BLaER1 treated with 17β-estradiol and CSF1 and Interleukin-3, amounts not matched to agents 10 nM and 100 nM (cell line): ENCODE results near the gene DFFB.
A peak's percentile ranks its signal among the peaks of the same experiment; 100 is the strongest.
"Not testable (repeated sequence)": the region's sequence is repeated elsewhere in the genome, so short reads cannot be mapped to it uniquely, and the experiment has no call there.

Source experiments
- H3K27ac ChIP-seq, 11 experiments: shearing (Covaris generic); formaldehyde crosslinking; 2 replicates each; pipeline ENCODE4 v1.8.1; 2022
- H3K27me3 ChIP-seq, 11 experiments: shearing (Covaris generic); formaldehyde crosslinking; 2 replicates each; pipeline ENCODE4 v1.8.1; 2022
- H3K36me3 ChIP-seq, 11 experiments: shearing (Covaris generic); formaldehyde crosslinking; 2 replicates each; pipeline ENCODE4 v1.8.1; 2022
- H3K4me1 ChIP-seq, 10 experiments: shearing (Covaris generic); formaldehyde crosslinking; 2 replicates each; pipeline ENCODE4 v1.8.1; 2022
- H3K4me2 ChIP-seq, 11 experiments: shearing (Covaris generic); formaldehyde crosslinking; 2 replicates each; pipeline ENCODE4 v1.8.1; 2022
- H3K4me3 ChIP-seq, 10 experiments: shearing (Covaris generic); formaldehyde crosslinking; 2 replicates each; pipeline ENCODE4 v1.8.1; 2022
- H3K9ac ChIP-seq, 11 experiments: shearing (Covaris generic); formaldehyde crosslinking; 2 replicates each; pipeline ENCODE4 v1.8.1; 2022
- H3K9me3 ChIP-seq, 11 experiments: shearing (Covaris generic); formaldehyde crosslinking; replicated peaks in 1 of 11; 2 replicates each; pipeline ENCODE4 v1.8.1; 2022
- H4K20me1 ChIP-seq, 11 experiments: shearing (Covaris generic); formaldehyde crosslinking; 2 replicates each; pipeline ENCODE4 v1.8.1; 2022
- Cebpa-rat ChIP-seq, 11 experiments: shearing (Covaris generic); IDR thresholded peaks; 2 replicates each; pipeline ENCODE4 v1.8.1; 2022

Gene DFFB, protein sequence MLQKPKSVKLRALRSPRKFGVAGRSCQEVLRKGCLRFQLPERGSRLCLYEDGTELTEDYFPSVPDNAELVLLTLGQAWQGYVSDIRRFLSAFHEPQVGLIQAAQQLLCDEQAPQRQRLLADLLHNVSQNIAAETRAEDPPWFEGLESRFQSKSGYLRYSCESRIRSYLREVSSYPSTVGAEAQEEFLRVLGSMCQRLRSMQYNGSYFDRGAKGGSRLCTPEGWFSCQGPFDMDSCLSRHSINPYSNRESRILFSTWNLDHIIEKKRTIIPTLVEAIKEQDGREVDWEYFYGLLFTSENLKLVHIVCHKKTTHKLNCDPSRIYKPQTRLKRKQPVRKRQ

GRCh38 chr1:3856923-3857790 lies at the start of gene DFFB, which contains the start of gene CEP104:
Gene DFFB, plus strand, starts transcription at chr1:3857476. Its CDS starts 128 bp downstream, at chr1:3857604.
Gene CEP104, minus strand, starts transcription at chr1:3857211. Its CDS starts 4,804 bp downstream, at chr1:3852407.
- no peak for TF ChIP-seq Cebpa-rat (IDR thresholded peaks at IDR 0.05)
- H3K4me1 ChIP-seq = peaks cover 24 to 35% (median 27%) of the 10 kb centered on the region in 10 experiments
- H3K4me2 ChIP-seq = peak within 1 kb of the TSS; percentile 90 to 99 (median 97)
- peak within 1 kb of the TSS; percentile 70 to 91 (median 80) for H3K4me3 ChIP-seq
- H3K9ac ChIP-seq = peak within 1 kb of the TSS; percentile 74 to 90 (median 85)
- no peaks in the 10 kb centered on the region; a peak in 1 of 22 replicates for H3K9me3 ChIP-seq
- peaks cover 0 to 20% (median 10%) of the 10 kb centered on the region in 11 experiments; a peak in 14 of 22 replicates for H3K36me3 ChIP-seq
- H3K27ac ChIP-seq = peak within 1 kb of the TSS; percentile 73 to 86 (median 81)
- H4K20me1 ChIP-seq = peaks cover 29 to 68% (median 36%) of the 10 kb centered on the region in 11 experiments; a peak in 19 of 22 replicates
- H3K27me3 ChIP-seq = no peaks in the 10 kb centered on the region

DNA sequence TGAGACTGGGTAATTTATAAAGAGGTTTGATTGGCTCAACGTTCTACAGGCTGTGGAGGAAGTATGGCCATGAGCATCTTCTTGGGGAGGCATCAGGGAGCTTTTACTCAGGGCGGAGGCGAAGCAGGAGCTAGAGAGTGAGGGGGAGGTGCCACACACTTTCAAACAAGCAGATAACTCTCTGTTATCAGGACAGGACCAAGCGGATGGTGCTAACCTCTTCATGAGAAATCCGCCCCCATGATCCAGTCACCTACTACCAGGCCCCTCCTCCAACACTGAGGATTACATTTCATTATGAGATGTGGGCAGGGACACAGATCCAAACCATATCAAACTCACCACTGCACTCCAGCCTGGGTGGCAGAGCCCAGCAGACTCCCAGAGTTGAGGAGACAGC lies 49.5 kb upstream of the DFFB start:
- no peak overlapping the region for H3K4me2 ChIP-seq
- no peaks in the 10 kb centered on the region; a peak in 1 of 22 replicates for H3K36me3 ChIP-seq

DNA sequence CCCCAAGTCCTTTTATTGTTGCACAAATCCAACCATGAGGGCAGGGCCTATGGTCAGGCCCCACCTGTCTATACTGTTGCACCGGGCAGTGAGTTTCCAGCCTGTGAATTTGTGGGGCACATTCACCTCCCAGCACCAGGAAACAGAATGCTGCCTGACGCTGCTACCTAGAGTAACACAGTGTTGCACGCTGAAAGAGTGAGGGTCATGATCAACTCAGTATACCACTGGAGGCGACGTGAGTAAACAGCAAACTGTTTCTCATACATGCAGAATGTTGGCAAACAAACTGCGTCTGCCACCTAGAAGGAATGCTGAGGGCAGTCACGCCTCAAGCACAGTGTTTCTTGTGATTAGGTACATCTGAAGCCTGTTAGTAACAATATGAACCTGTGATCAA lies 47.6 kb upstream of the DFFB start:
- Histone ChIP-seq H3K4me2 (no peak overlapping the region), H3K27ac (no peak overlapping the region), H3K27me3 (no peaks in the 10 kb centered on the region), H3K9me3 (peaks cover 12 to 30% (median 25%) of the 10 kb centered on the region in 11 experiments), H3K4me1 (no peaks in the 10 kb centered on the region), H3K4me3 (no peak overlapping the region), H3K9ac (no peak overlapping the region), H3K36me3 (peaks cover 2 to 11% (median 8%) of the 10 kb centered on the region in 11 experiments; a peak in 21 of 22 replicates), H4K20me1 (peaks cover 0 to 4% (median 0%) of the 10 kb centered on the region in 11 experiments; a peak in 1 of 22 replicates)
- TF ChIP-seq Cebpa-rat (IDR thresholded peaks at IDR 0.05) = no peak

More for the DNA sequence above, 49.5 kb upstream of the DFFB start:
- Histone ChIP-seq H3K4me3 (no peak overlapping the region), H4K20me1 (no peaks in the 10 kb centered on the region), H3K9me3 (peaks cover 12 to 30% (median 25%) of the 10 kb centered on the region in 11 experiments), H3K9ac (no peak overlapping the region), H3K27ac (no peak overlapping the region), H3K27me3 (no peaks in the 10 kb centered on the region), H3K4me1 (no peaks in the 10 kb centered on the region)
- TF ChIP-seq Cebpa-rat (IDR thresholded peaks at IDR 0.05) = no peak

DNA sequence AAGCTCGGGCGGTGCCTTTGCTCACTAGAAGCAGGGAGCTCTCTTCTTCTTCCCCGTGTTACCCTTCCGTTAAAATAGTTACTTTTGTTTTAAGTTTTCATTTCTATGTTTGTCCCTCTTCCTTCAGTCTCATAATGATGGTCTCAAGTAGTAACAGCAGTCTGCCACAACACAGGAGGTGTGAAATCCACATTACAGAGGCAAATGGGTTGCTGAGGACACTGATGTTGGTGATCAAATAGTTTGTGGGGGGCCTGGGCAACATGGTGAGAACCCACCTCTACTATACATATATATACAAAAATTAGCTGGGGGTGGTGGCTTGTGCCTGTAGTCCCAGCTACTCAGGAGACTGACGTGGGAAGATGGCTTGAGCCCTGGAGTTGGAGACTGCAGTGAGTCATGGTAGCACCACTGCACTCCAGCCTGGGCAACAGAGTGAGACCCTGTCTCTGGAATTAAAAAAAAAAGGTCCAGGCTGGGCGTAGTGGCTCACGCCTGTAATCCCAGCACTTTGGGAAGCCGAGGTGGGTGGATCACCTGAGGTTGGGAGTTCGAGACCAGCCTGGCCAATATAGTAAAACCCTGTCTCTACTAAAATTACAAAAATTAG lies 47.0 kb upstream of the DFFB start:
- Histone ChIP-seq H3K36me3 (peaks cover 8 to 17% (median 14%) of the 10 kb centered on the region in 11 experiments), H3K9me3 (peaks cover 12 to 30% (median 25%) of the 10 kb centered on the region in 11 experiments)
- not testable (repeated sequence) for H3K4me1 ChIP-seq, H4K20me1 ChIP-seq, H3K4me3 ChIP-seq, H3K4me2 ChIP-seq, H3K9ac ChIP-seq, H3K27me3 ChIP-seq, H3K27ac ChIP-seq

GRCh38 chr1:3811595-3811911 lies 45.7 kb upstream of the DFFB start:
- Histone ChIP-seq H3K27ac (no peak overlapping the region), H3K9ac (no peak overlapping the region), H3K4me2 (no peak overlapping the region), H3K4me3 (no peak overlapping the region), H3K4me1 (peaks cover 0 to 12% (median 0%) of the 10 kb centered on the region in 10 experiments; a peak in 3 of 20 replicates), H4K20me1 (peaks cover 0 to 17% (median 0%) of the 10 kb centered on the region in 11 experiments; a peak in 3 of 22 replicates), H3K27me3 (no peaks in the 10 kb centered on the region), H3K36me3 (peaks cover 10 to 28% (median 26%) of the 10 kb centered on the region in 11 experiments), H3K9me3 (peaks cover 12 to 22% (median 20%) of the 10 kb centered on the region in 11 experiments)
- no peak for TF ChIP-seq Cebpa-rat (IDR thresholded peaks at IDR 0.05)

- Histone ChIP-seq H4K20me1 (peaks cover 0 to 32% (median 0%) of the 10 kb centered on the region in 11 experiments; a peak in 3 of 22 replicates), H3K9ac (no peak overlapping the region), H3K4me2 (no peak overlapping the region), H3K9me3 (no peaks in the 10 kb centered on the region), H3K4me3 (no peak overlapping the region), H3K36me3 (peaks cover 10 to 34% (median 27%) of the 10 kb centered on the region in 11 experiments), H3K27ac (no peak overlapping the region), H3K27me3 (no peaks in the 10 kb centered on the region), H3K4me1 (peaks cover 0 to 12% (median 0%) of the 10 kb centered on the region in 10 experiments; a peak in 3 of 20 replicates)
- TF ChIP-seq Cebpa-rat (IDR thresholded peaks at IDR 0.05) = no peak
These were observed 43.2 kb upstream of the DFFB start for GRCh38 chr1:3814065-3814464.

GRCh38 chr1:3814771-3815561 lies 42.3 kb upstream of the DFFB start:
- H3K9ac ChIP-seq = no peak overlapping the region; a peak in 1 of 22 replicates
- H3K27me3 ChIP-seq = no peaks in the 10 kb centered on the region
- no peak for TF ChIP-seq Cebpa-rat (IDR thresholded peaks at IDR 0.05)
- no peak overlapping the region for H3K4me2 ChIP-seq
- H3K4me1 ChIP-seq = peaks cover 0 to 13% (median 4%) of the 10 kb centered on the region in 10 experiments; a peak in 14 of 20 replicates
- H3K9me3 ChIP-seq = no peaks in the 10 kb centered on the region
- H4K20me1 ChIP-seq = peaks cover 0 to 32% (median 0%) of the 10 kb centered on the region in 11 experiments; a peak in 3 of 22 replicates
- H3K36me3 ChIP-seq = peaks cover 10 to 39% (median 27%) of the 10 kb centered on the region in 11 experiments
- H3K4me3 ChIP-seq = no peak overlapping the region
- H3K27ac ChIP-seq = no peak overlapping the region
